Measurements from ENCODE around the gene SOX4.

The SOX4 gene

DNA sequence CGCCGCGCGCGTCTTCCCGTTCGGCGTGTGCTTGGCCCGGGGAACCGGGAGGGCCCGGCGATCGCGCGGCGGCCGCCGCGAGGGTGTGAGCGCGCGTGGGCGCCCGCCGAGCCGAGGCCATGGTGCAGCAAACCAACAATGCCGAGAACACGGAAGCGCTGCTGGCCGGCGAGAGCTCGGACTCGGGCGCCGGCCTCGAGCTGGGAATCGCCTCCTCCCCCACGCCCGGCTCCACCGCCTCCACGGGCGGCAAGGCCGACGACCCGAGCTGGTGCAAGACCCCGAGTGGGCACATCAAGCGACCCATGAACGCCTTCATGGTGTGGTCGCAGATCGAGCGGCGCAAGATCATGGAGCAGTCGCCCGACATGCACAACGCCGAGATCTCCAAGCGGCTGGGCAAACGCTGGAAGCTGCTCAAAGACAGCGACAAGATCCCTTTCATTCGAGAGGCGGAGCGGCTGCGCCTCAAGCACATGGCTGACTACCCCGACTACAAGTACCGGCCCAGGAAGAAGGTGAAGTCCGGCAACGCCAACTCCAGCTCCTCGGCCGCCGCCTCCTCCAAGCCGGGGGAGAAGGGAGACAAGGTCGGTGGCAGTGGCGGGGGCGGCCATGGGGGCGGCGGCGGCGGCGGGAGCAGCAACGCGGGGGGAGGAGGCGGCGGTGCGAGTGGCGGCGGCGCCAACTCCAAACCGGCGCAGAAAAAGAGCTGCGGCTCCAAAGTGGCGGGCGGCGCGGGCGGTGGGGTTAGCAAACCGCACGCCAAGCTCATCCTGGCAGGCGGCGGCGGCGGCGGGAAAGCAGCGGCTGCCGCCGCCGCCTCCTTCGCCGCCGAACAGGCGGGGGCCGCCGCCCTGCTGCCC, 1.1 kb downstream of the SOX4 start:
- DNase-seq: no peak

DNA sequence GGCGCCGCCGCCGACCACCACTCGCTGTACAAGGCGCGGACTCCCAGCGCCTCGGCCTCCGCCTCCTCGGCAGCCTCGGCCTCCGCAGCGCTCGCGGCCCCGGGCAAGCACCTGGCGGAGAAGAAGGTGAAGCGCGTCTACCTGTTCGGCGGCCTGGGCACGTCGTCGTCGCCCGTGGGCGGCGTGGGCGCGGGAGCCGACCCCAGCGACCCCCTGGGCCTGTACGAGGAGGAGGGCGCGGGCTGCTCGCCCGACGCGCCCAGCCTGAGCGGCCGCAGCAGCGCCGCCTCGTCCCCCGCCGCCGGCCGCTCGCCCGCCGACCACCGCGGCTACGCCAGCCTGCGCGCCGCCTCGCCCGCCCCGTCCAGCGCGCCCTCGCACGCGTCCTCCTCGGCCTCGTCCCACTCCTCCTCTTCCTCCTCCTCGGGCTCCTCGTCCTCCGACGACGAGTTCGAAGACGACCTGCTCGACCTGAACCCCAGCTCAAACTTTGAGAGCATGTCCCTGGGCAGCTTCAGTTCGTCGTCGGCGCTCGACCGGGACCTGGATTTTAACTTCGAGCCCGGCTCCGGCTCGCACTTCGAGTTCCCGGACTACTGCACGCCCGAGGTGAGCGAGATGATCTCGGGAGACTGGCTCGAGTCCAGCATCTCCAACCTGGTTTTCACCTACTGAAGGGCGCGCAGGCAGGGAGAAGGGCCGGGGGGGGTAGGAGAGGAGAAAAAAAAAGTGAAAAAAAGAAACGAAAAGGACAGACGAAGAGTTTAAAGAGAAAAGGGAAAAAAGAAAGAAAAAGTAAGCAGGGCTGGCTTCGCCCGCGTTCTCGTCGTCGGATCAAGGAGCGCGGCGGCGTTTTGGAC, 2.0 kb downstream of the SOX4 start:
- no peak for DNase-seq

DNA sequence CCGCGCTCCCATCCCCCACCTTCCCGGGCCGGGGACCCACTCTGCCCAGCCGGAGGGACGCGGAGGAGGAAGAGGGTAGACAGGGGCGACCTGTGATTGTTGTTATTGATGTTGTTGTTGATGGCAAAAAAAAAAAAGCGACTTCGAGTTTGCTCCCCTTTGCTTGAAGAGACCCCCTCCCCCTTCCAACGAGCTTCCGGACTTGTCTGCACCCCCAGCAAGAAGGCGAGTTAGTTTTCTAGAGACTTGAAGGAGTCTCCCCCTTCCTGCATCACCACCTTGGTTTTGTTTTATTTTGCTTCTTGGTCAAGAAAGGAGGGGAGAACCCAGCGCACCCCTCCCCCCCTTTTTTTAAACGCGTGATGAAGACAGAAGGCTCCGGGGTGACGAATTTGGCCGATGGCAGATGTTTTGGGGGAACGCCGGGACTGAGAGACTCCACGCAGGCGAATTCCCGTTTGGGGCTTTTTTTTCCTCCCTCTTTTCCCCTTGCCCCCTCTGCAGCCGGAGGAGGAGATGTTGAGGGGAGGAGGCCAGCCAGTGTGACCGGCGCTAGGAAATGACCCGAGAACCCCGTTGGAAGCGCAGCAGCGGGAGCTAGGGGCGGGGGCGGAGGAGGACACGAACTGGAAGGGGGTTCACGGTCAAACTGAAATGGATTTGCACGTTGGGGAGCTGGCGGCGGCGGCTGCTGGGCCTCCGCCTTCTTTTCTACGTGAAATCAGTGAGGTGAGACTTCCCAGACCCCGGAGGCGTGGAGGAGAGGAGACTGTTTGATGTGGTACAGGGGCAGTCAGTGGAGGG, 2.8 kb downstream of the SOX4 start:
- no peak for DNase-seq

DNA sequence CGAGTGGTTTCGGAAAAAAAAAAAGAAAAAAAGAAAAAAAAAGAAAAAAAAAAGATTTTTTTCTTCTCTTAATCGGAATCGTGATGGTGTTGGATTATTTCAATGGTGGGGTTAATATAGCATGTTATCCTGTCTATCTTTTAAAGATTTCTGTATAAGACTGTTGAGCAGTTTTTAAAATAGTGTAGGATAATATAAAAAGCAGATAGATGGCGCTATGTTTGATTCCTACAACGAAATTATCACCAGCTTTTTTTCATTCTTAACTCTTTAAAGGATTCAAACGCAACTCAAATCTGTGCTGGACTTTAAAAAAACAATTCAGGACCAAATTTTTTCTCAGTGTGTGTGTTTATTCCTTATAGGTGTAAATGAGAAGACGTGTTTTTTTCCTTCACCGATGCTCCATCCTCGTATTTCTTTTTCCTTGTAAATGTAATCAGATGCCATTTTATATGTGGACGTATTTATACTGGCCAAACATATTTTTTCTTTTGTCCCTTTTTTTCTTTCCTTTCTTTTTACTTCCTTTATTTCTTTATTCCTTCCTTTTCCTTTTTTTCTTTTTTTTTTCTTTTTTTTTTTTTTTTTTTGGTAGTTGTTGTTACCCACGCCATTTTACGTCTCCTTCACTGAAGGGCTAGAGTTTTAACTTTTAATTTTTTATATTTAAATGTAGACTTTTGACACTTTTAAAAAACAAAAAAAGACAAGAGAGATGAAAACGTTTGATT, 3.6 kb downstream of the SOX4 start:
- DNase-seq: peak; percentile 48

DNA sequence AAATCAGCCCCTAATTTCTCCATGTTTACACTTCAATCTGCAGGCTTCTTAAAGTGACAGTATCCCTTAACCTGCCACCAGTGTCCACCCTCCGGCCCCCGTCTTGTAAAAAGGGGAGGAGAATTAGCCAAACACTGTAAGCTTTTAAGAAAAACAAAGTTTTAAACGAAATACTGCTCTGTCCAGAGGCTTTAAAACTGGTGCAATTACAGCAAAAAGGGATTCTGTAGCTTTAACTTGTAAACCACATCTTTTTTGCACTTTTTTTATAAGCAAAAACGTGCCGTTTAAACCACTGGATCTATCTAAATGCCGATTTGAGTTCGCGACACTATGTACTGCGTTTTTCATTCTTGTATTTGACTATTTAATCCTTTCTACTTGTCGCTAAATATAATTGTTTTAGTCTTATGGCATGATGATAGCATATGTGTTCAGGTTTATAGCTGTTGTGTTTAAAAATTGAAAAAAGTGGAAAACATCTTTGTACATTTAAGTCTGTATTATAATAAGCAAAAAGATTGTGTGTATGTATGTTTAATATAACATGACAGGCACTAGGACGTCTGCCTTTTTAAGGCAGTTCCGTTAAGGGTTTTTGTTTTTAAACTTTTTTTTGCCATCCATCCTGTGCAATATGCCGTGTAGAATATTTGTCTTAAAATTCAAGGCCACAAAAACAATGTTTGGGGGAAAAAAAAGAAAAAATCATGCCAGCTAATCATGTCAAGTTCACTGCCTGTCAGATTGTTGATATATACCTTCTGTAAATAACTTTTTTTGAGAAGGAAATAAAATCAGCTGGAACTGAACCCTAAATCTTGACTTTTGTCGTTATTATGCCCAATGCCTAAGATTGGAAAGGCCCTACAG, 4.5 kb downstream of the SOX4 start:
- DNase-seq: no peak

DNA sequence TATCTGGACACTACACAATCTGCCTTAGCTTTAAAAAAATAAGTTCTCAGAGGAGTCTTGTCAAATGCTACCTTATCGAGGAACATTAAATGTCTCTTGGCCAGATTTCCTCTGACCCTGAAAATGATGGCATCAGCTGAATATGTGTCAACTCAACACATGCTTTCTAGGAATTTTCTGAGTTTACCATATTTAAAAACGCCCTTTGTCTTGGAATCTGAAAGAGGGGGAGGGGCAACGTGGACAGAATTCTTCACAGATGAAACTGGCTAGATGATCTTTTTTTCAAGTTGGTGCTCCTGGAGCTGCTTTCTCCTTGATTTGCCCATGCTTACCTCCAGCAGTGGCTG, 5.1 kb downstream of the SOX4 start:
- DNase-seq: no peak

DNA sequence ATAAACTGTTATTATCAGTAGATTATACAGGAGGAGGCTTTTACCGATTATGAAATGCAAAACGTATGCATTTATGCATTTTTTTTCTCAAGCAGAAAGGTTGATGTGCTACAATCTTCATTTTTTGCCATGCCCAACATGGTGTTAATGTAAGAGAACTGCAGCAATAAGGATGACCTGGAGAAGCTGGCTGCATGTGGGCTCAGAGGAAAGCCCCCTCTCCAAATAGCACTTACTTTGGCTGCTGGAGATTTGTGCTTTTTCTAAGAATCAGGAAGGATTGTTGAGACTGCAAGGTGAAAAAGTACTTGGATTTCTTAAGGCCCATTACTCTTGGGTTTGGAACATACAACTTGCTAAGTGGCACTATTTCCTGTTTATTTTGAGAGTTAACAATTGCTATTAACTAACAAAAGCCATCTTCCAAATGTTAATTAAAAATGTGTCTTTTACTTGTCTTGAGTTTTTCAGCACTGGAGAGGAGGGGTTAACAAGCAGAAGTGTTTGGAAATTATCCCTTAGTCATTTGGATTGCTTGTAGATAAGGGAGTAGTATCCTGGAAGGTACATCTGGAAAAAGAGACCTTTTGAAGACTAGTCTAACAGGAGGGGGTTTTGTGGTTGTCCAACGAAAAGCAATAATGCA, 5.6 kb downstream of the SOX4 start:
- DNase-seq: no peak

DNA sequence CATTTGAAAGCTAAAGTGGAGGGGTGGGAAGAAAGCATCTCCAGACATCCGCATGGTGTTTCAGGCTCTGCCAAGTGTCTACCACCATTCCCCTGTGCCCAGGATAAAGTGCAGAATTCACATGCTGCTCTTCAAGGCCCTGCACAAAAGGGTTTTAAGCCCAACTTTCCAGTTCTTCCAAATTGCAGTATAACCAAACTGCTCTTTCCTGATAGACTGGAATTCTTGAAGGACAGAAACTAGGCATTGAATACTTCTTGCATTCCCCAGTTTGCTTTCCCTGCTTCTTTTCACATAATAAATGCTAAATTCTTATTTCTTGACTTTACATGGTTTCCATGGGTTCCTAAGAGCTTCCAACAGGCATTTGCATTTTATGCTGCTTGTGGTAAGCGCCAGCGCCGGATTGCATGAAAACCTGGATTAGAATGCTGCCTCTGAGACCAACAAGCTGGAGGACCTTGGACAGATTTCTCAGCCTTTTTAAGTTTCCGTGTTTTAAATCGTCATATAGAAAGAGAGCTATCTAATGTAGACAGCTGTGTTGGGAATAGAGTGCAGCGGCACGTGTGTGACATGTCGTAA, 7.9 kb downstream of the SOX4 start:
- DNase-seq: no peak

DNA sequence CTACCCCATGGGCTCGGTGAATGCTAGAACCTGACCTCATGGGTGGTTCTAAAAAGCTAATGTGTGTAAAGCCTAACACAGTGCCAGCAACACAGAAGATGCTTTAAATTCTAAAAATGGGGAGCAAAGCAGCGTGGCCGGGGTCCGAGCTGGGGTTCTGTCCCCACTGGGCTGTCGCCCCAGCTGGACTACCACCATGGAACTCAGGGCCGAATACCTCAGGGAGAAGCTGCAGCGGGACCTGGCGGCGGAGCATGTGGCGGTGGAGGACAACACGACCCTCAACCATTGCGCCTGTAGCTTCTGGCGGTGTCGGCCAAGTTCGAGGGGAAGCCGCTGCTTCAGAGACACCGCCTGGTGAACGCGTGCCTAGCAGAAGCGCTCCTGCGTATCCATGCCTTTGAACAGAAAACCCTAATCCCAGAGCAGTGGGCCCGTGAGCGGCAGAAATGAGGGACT, 8.4 kb downstream of the SOX4 start:
- DNase-seq: no peak

DNA sequence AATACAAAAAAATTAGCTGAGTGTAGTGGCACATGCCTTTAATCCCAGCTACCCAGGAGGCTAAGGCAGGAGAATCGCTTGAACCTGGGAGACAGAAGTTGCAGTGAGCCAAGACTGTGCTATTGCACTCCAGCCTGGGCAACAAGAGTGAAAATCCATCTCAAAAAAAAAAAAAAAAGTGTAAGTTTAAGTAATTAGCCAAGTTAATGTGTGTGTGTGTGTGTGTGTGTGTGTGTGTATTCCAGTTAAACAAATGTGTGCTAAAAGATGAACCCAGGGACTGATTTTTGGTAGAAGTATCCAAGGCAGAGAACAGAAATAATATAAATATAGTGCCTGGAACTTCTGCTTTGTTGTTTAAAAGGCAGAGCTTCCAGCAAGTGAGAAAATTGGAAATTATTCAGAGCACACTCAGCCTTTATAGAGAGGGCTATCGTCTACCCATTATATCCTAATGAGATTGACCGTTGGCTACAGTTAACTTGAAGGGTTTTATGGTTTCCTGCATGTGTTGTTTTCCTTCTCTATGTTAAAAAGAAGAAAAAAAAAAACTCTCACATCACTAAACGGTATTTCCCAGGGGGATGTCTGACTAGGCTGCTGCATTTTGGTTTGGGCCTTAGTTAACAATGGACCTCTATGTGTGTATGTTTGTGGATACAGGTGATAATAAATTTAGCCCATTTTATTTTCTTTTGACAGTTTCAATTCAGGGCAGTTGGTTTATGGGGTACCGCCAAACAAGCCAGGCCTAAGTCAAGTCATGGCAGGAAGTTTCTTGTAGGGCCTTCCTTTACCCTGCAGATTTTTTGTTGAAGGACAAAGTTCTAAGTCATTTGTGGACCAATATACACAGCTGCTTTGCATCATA, 9.8 kb downstream of the SOX4 start:
- no peak for DNase-seq

DNA sequence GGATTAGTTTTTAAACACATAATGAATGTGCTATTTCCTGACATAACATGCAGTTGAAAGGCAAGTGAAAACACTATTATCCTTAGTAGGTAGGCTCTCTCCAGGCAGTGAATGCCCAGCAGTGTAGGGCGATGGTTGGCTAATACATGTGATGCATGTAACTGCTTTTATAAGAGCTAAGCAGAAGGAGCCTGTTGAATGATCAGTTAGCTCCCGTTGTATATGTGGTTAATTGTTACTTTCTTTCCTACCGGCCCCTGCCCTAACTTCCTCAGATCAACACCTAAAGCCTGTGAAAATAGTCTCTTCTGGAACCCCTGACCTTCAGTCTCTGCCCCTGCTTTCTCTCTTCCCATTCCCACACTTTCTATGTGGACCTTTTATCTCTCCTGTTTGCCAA, 10.5 kb downstream of the SOX4 start:
- DNase-seq: no peak

DNA sequence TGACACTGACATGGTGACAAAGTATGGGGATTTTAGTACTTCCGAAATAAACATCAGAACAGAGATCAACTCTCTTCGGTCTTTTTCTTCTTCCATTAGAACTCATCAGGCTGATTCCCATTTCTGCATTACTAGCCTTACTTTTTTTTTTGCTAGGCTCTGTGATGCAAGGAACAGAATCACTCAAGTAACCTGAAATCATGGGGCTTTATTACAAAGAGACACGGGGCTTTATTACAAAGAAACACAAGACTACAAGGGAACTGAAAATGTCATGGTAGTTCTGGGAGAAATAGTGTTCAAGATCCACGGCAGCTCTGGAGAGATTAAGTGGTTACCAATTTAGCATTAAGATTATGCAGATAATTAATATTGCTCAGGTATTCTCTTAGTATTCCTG, 11.6 kb downstream of the SOX4 start:
- no peak for DNase-seq

DNA sequence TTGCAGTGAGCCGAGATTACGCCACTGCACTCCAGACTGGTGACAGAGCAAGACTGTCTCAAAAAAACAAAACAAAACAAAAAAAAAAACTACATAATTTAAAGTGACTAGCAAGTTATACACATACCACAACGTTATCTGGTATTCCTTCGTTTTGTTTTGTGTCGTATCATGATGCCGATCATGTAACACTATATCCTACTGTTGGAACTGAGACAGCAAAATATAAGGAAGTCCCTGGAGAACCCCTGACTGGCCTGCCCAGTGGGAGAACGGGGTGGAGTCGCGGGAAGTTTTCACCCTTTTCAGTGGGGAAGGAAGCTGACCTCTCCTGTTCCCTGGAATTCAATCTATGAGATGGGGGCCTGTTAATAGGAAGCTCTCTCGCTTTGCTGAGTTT, 15.1 kb downstream of the SOX4 start:
- DNase-seq: no peak

DNA sequence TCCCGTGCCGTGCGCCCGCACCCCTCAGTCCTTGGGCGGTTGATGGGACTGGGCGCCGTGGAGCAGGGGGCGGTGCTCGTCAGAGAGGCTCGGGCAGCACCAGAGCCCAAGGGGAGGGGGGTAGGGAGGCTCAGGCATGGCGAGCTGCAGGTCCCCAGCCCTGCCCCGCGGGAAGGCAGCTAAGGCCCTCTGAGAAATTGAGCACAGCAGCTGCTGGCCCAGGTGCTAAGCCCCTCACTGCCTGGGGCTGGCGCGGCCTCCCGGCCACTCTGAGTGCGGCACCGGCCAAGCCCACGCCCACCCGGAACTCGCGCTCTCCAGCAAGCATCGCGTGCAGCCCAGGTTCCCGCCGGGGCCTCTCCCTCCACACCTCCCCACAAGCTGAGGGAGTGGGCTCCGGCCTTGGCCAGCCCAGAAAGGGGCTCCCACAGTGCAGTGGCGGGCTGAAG, 16.4 kb downstream of the SOX4 start:
- DNase-seq: no peak

DNA sequence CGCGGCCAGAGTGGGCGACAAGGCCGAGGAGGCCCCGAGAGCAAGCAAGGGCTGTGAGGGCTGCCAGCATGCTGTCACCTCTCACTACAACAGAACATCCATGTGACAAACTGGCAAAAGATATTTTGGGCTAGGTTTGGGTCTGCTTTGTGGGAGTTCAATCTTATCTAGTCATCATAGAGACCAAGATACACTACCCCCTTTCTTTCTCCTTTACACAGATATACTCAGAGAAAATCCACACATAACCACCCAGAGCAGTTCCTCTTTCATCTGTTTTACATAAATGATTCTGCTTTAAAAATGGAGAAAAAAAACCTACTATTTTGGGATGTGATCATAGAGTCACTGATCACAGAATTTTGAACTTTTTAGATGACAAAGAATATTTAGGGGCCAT, 16.8 kb downstream of the SOX4 start:
- no peak for DNase-seq

DNA sequence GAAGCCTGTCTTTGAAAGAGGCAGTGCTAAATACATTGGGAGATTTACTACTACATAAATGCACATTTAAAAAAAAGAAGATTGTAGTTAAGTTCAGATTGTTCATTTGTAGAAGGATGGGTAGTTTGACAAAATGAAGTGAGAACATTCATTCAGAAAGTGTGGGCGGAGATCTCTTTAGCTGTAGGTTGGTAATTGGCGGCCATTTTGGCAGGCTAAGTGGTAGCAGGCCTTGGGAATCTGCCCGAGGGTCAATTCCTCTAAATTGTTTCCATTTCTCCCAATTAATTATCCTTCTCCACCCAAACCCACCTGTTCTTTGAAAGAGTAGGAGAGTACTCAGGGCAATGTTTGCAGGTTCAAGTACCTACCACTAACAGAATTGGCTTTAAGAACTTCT, 17.9 kb downstream of the SOX4 start:
- no peak for DNase-seq

DNA sequence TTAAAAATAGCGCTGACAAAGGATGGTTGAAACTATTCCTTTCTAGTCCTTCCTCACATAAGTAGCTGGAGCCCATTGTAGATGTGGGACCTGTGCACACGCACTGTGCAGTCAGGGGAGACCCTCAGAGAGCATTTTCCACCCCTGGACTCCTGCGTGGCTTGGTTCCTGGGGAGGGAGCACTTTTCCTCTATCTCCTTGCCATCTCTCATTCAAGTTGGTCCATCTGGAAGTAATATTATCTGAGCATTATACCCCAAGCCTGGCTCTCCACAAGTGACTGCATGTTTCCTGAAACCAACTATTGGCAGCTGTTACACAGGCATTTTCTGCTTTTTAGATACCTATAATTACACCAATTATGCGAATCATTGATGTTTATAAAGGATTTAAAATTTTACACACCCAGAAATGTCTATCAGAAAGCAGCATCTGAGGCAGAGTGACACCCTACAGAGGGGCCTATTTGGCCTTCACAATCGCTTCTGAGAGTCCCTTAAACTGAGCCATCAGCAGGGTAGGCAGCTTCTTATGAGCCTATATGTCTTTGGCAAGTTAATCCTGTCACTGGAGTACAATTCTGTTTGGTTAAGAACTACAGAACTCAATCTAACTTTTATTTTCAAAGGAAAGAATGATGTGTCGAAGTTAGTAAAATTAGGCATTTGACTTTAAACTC, 18.7 kb downstream of the SOX4 start:
- DNase-seq: no peak

DNA sequence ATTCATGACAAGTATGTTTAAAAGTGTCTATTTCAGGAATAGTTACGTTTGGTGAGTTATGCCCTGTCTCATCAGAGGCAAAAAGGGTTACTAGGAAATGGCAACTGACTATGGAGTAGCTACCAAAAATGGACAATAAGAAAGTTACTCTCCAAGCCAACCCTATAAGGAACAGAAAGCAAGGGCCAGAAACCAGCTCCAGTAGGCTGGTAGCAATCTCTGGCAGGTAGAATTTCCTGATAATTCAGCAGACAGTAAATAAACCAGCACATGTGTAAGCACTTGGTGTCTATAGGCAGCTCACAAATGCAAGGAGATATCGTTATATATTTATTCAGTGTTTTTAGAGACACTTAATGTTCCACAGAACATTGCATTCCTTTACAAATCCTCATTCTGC, 20.3 kb downstream of the SOX4 start:
- DNase-seq: no peak

DNA sequence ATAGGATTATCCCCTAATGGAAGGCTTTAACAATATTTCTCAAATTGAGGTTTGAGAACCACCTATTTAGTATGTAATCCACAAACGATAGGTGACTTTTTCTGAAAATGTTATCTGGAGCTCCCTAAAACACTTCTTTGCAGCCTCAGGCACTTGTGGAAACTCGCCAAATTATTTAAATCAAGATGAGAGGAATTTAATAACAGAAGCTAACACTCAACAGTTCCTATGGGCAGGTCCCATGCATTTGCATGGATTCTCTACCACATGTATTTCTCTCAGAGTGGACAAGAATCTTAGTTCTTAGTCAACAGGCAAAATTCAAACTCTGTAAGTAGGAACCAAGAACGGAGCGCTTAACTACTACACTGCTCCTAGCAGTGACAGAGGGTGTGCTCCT, 20.7 kb downstream of the SOX4 start:
- DNase-seq: no peak
